ENCODE measurements around the gene FLNA. TPM values are rescaled to one million over a fixed set of nuclear protein-coding genes. Genes with fewer than 3 reads are reported as not detected.
"Not testable (repeated sequence)": the region's sequence is repeated elsewhere in the genome, so short reads cannot be mapped to it uniquely, and the experiment has no call there.

FLNA gene
- total RNA-seq, 5 donors from 2014 or later (not counting 1 experiment from before 2014, with no cell fraction given): 893 to 1,483 (median 1,268) TPM

GRCh38 chrX:154399527-154400368 is 25.3 kb upstream of the FLNA start:
- ATAC-seq (replicated peaks in 1 of 4) (no peak), DNase-seq (peak in 25 of 35 experiments; percentile 16 to 56 (median 36))
- Histone ChIP-seq H3K4me1 (ENCODE audit: control insufficient read depth in 1 of 2, extremely low read depth in 1 of 2, insufficient read depth in 2 of 2, low read length in 2 of 2) (peaks cover 3 to 32% of the 10 kb centered on the region in 2 experiments), H3K36me3 (ENCODE audit: control insufficient read depth in 2 of 2, extremely low read depth in 1 of 2, insufficient read depth in 1 of 2, low read length in 1 of 2) (peaks cover 0 to 20% of the 10 kb centered on the region in 2 donors), H3K9me3 (no peaks in the 10 kb centered on the region), H3K4me3 (ENCODE audit: control insufficient read depth in 1 of 2, extremely low read depth in 1 of 2, low read length in 1 of 2) (peak overlapping the region; percentile 72 to 95), H3K27ac (ENCODE audit: low read length) (peak overlapping the region; percentile 99), H3K27me3 (replicated peaks in 1 of 2; ENCODE audit: control insufficient read depth in 2 of 2, extremely low read depth in 1 of 2, insufficient read depth in 2 of 2, low read length in 1 of 2) (no peaks in the 10 kb centered on the region)
- H3K9me3 Mint-ChIP-seq: no peaks in the 10 kb centered on the region
- 100% methylated on average over 1 of the region's 14 CpGs for WGBS (ENCODE audit: insufficient coverage)
- peak overlapping the region; percentile 97 to 100 (median 99) for H3K4me3 Mint-ChIP-seq
- CTCF ChIA-PET: interaction anchor here (0.6 to 0.8 kb wide), 3 partner anchors 78 to 577 kb away, joined by 3 to 9 read pairs (median 3); no protein-coding TSS in a partner anchor
- no peaks in the 10 kb centered on the region for H3K27me3 Mint-ChIP-seq
- peaks cover 23% of the 10 kb centered on the region for H3K36me3 Mint-ChIP-seq
- H3K4me1 Mint-ChIP-seq: peaks cover 20 to 30% (median 22%) of the 10 kb centered on the region in 3 donors
- peak overlapping the region; percentile 99 to 100 for H3K27ac Mint-ChIP-seq
- POLR2A ChIA-PET: interaction anchor here in 1 of 2 donors (0.5 kb wide), 1 partner anchor 263 kb away, joined by 3 read pairs; no protein-coding TSS in a partner anchor

DNA sequence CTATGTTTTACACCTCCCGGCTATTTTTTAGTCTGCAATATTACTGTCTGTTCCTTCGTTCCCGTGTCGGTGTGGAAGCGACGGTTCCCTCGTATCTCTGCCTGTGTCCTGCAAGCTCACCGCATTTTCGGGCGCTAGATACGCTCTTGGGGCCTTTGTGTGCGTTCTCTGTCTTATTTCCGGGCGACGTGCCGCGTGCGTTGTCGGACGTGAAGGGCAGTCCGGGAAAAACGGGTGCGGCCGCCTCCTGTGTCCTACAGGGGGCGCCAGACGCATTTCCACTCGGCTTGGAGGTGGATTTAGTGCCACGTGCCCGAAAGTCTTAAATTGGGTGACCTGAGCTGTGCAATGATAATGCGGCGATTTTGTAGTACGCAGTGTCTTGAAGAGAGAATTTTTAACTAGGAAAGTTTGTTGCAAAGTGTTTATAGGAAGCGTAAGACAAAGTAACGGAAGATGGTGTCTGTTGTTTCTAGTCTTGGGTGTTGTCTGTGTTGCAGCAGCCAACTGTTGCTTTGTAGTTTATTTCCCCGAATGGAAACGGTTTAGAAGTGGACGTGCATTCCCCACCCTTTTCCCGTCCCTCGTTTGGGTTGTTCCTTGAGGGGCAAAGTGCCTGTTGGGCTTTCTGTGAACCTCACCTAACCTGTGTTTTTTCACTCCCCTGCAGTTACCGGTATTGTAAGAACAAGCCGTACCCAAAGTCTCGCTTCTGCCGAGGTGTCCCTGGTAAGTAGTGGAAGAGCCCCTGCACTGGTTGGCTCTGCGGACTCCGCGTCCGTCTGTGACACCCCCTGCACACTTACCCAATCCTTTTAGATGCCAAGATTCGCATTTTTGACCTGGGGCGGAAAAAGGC is 24.5 kb upstream of the FLNA start:
- peaks cover 0 to 20% of the 10 kb centered on the region in 2 donors for H3K36me3 ChIP-seq (ENCODE audit: control insufficient read depth in 2 of 2, extremely low read depth in 1 of 2, insufficient read depth in 1 of 2, low read length in 1 of 2)
- Mint-ChIP-seq H3K9me3 (no peaks in the 10 kb centered on the region), H3K36me3 (peaks cover 23% of the 10 kb centered on the region), H3K27me3 (no peaks in the 10 kb centered on the region), H3K4me1 (peaks cover 20 to 30% (median 22%) of the 10 kb centered on the region in 3 donors), H3K4me3 (peak overlapping the region; percentile 97 to 100 (median 99)), H3K27ac (peak overlapping the region; percentile 99 to 100)
- ATAC-seq (replicated peaks in 1 of 4): peak; percentile 47 to 63 (median 56)
- DNase-seq: peak; percentile 67 to 88 (median 77)
- ChIA-PET CTCF (interaction anchor here (0.6 kb wide), 2 partner anchors 8 to 77 kb away, joined by 8 to 9 read pairs; no protein-coding TSS in a partner anchor), POLR2A (interaction anchor here (0.6 kb wide), 2 partner anchors 9 to 81 kb away, joined by 3 to 8 read pairs; no protein-coding TSS in a partner anchor)
- H3K9me3 ChIP-seq: no peaks in the 10 kb centered on the region
- WGBS (ENCODE audit: insufficient coverage): 0% methylated on average over 34 of the region's 49 CpGs
- H3K4me1 ChIP-seq (ENCODE audit: control insufficient read depth in 1 of 2, extremely low read depth in 1 of 2, insufficient read depth in 2 of 2, low read length in 2 of 2): peaks cover 3 to 32% of the 10 kb centered on the region in 2 experiments
- peak overlapping the region; percentile 72 to 95 for H3K4me3 ChIP-seq (ENCODE audit: control insufficient read depth in 1 of 2, extremely low read depth in 1 of 2, low read length in 1 of 2)
- no peaks in the 10 kb centered on the region for H3K27me3 ChIP-seq (replicated peaks in 1 of 2; ENCODE audit: control insufficient read depth in 2 of 2, extremely low read depth in 1 of 2, insufficient read depth in 2 of 2, low read length in 1 of 2)
- H3K27ac ChIP-seq (ENCODE audit: low read length): peak overlapping the region; percentile 99

- H3K9me3 ChIP-seq: no peaks in the 10 kb centered on the region
- peak within 1 kb of the TSS; percentile 99 for H3K27ac ChIP-seq (ENCODE audit: low read length)
- peaks cover 23% of the 10 kb centered on the region for H3K36me3 Mint-ChIP-seq
- ChIA-PET CTCF (interaction anchor here in 1 of 2 donors (0.6 kb wide), 2 partner anchors 9 kb away, joined by 4 to 8 read pairs; no protein-coding TSS in a partner anchor), POLR2A (interaction anchor here in 1 of 2 donors (0.6 kb wide), 1 partner anchor 12 kb away, joined by 3 read pairs; no protein-coding TSS in a partner anchor)
- no peaks in the 10 kb centered on the region for H3K9me3 Mint-ChIP-seq
- no peaks in the 10 kb centered on the region for H3K27me3 ChIP-seq (replicated peaks in 1 of 2; ENCODE audit: control insufficient read depth in 2 of 2, extremely low read depth in 1 of 2, insufficient read depth in 2 of 2, low read length in 1 of 2)
- peaks cover 3 to 32% of the 10 kb centered on the region in 2 experiments for H3K4me1 ChIP-seq (ENCODE audit: control insufficient read depth in 1 of 2, extremely low read depth in 1 of 2, insufficient read depth in 2 of 2, low read length in 2 of 2)
- H3K36me3 ChIP-seq (ENCODE audit: control insufficient read depth in 2 of 2, extremely low read depth in 1 of 2, insufficient read depth in 1 of 2, low read length in 1 of 2): peaks cover 0 to 20% of the 10 kb centered on the region in 2 donors
- ATAC-seq (replicated peaks in 1 of 4): peak; percentile 75 to 83 (median 77)
- peak within 1 kb of the TSS; percentile 97 to 100 (median 99) for H3K4me3 Mint-ChIP-seq
- H3K4me1 Mint-ChIP-seq: peaks cover 20 to 30% (median 22%) of the 10 kb centered on the region in 3 donors
- no peaks in the 10 kb centered on the region for H3K27me3 Mint-ChIP-seq
- peak within 1 kb of the TSS; percentile 99 to 100 for H3K27ac Mint-ChIP-seq
- peak; percentile 67 to 93 (median 84) for DNase-seq
- under 1% methylated on average over 57 of the region's 69 CpGs for WGBS (ENCODE audit: insufficient coverage)
- peak within 1 kb of the TSS; percentile 72 to 95 for H3K4me3 ChIP-seq (ENCODE audit: control insufficient read depth in 1 of 2, extremely low read depth in 1 of 2, low read length in 1 of 2)
These were observed 23.6 kb upstream of the FLNA start, which contains the start of gene RPL10 for GRCh38 chrX:154397888-154398667. RPL10 (plus strand) TSS chrX:154398377; CDS start chrX:154398520, 143 bp downstream.

GRCh38 chrX:154396973-154397887 is 22.8 kb upstream of the FLNA start:
- Mint-ChIP-seq H3K27ac (peak overlapping the region; percentile 99 to 100), H3K36me3 (peaks cover 23% of the 10 kb centered on the region), H3K27me3 (no peaks in the 10 kb centered on the region), H3K4me1 (peaks cover 20 to 30% (median 22%) of the 10 kb centered on the region in 3 donors), H3K4me3 (peak overlapping the region; percentile 97 to 100 (median 99)), H3K9me3 (no peaks in the 10 kb centered on the region)
- H3K4me1 ChIP-seq (ENCODE audit: control insufficient read depth in 1 of 2, extremely low read depth in 1 of 2, insufficient read depth in 2 of 2, low read length in 2 of 2): peaks cover 3 to 32% of the 10 kb centered on the region in 2 experiments
- WGBS (ENCODE audit: insufficient coverage): 4% methylated on average over 28 of the region's 53 CpGs
- ATAC-seq (replicated peaks in 1 of 4) (peak; percentile 17 to 48 (median 39)), DNase-seq (peak in 14 of 35 experiments; percentile 11 to 60 (median 26))
- H3K4me3 ChIP-seq (ENCODE audit: control insufficient read depth in 1 of 2, extremely low read depth in 1 of 2, low read length in 1 of 2): peak overlapping the region; percentile 72 to 95
- peak overlapping the region; percentile 99 for H3K27ac ChIP-seq (ENCODE audit: low read length)
- H3K27me3 ChIP-seq (replicated peaks in 1 of 2; ENCODE audit: control insufficient read depth in 2 of 2, extremely low read depth in 1 of 2, insufficient read depth in 2 of 2, low read length in 1 of 2): no peaks in the 10 kb centered on the region
- POLR2A ChIA-PET: interaction anchor here in 1 of 2 donors (0.6 kb wide), 1 partner anchor 13 kb away, joined by 3 read pairs; no protein-coding TSS in a partner anchor
- H3K9me3 ChIP-seq: no peaks in the 10 kb centered on the region
- CTCF ChIA-PET: interaction anchor here in 1 of 2 donors (0.6 kb wide), 1 partner anchor 10 kb away, joined by 4 read pairs; no protein-coding TSS in a partner anchor
- peaks cover 0 to 20% of the 10 kb centered on the region in 2 donors for H3K36me3 ChIP-seq (ENCODE audit: control insufficient read depth in 2 of 2, extremely low read depth in 1 of 2, insufficient read depth in 1 of 2, low read length in 1 of 2)

GRCh38 chrX:154396363-154396762 is 21.9 kb upstream of the FLNA start:
- H3K27me3 ChIP-seq (replicated peaks in 1 of 2; ENCODE audit: control insufficient read depth in 2 of 2, extremely low read depth in 1 of 2, insufficient read depth in 2 of 2, low read length in 1 of 2); DNase-seq; H3K9me3 Mint-ChIP-seq; H3K9me3 ChIP-seq; ATAC-seq (replicated peaks in 1 of 4); H3K27ac Mint-ChIP-seq; H3K27ac ChIP-seq (ENCODE audit: low read length); POLR2A ChIA-PET; H3K27me3 Mint-ChIP-seq; H3K4me3 ChIP-seq (ENCODE audit: control insufficient read depth in 1 of 2, extremely low read depth in 1 of 2, low read length in 1 of 2): not testable (repeated sequence)
- Mint-ChIP-seq H3K36me3 (peaks cover 23% of the 10 kb centered on the region), H3K4me3 (peak overlapping the region; percentile 97 to 100 (median 99)), H3K4me1 (peaks cover 20 to 30% (median 22%) of the 10 kb centered on the region in 3 donors)
- CTCF ChIA-PET: interaction anchor here (0.7 kb wide), 2 partner anchors 31 to 84 kb away, joined by 3 to 4 read pairs; no protein-coding TSS in a partner anchor
- Histone ChIP-seq H3K36me3 (ENCODE audit: control insufficient read depth in 2 of 2, extremely low read depth in 1 of 2, insufficient read depth in 1 of 2, low read length in 1 of 2) (peaks cover 0 to 20% of the 10 kb centered on the region in 2 donors), H3K4me1 (ENCODE audit: control insufficient read depth in 1 of 2, extremely low read depth in 1 of 2, insufficient read depth in 2 of 2, low read length in 2 of 2) (peaks cover 3 to 32% of the 10 kb centered on the region in 2 experiments)
- WGBS (ENCODE audit: insufficient coverage): 100% methylated on average over 5 of the region's 17 CpGs
